ENCODE data around the gene FRMD8. TPM values are rescaled to one million over a fixed set of nuclear protein-coding genes. Genes with fewer than 3 reads are reported as not detected.

Gene FRMD8
- total and polyA plus RNA-seq, 9 of the 15 experiments (the other 6 are each of a cell fraction or from before 2014, with no cell fraction given) = 4.5 to 54.5 (median 15.8) TPM

DNA sequence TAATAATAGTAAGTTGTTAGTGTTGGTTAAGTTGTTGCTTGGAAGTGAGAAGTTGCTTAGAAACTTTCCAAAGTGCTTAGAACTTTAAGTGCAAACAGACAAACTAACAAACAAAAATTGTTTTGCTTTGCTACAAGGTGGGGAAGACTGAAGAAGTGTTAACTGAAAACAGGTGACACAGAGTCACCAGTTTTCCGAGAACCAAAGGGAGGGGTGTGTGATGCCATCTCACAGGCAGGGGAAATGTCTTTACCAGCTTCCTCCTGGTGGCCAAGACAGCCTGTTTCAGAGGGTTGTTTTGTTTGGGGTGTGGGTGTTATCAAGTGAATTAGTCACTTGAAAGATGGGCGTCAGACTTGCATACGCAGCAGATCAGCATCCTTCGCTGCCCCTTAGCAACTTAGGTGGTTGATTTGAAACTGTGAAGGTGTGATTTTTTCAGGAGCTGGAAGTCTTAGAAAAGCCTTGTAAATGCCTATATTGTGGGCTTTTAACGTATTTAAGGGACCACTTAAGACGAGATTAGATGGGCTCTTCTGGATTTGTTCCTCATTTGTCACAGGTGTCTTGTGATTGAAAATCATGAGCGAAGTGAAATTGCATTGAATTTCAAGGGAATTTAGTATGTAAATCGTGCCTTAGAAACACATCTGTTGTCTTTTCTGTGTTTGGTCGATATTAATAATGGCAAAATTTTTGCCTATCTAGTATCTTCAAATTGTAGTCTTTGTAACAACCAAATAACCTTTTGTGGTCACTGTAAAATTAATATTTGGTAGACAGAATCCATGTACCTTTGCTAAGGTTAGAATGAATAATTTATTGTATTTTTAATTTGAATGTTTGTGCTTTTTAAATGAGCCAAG, 38.9 kb downstream of the FRMD8 start (continued):
- TF ChIP-seq BCLAF1 (IDR thresholded peaks at IDR 0.05; ENCODE audit: borderline replicate concordance in 1 of 2, control insufficient read depth in 1 of 2, low read depth in 2 of 2, low read length in 1 of 2) = peak in 1 of 2 experiments; percentile 95; a peak in 2 of 4 replicates
- TF ChIP-seq, protein P1, sequence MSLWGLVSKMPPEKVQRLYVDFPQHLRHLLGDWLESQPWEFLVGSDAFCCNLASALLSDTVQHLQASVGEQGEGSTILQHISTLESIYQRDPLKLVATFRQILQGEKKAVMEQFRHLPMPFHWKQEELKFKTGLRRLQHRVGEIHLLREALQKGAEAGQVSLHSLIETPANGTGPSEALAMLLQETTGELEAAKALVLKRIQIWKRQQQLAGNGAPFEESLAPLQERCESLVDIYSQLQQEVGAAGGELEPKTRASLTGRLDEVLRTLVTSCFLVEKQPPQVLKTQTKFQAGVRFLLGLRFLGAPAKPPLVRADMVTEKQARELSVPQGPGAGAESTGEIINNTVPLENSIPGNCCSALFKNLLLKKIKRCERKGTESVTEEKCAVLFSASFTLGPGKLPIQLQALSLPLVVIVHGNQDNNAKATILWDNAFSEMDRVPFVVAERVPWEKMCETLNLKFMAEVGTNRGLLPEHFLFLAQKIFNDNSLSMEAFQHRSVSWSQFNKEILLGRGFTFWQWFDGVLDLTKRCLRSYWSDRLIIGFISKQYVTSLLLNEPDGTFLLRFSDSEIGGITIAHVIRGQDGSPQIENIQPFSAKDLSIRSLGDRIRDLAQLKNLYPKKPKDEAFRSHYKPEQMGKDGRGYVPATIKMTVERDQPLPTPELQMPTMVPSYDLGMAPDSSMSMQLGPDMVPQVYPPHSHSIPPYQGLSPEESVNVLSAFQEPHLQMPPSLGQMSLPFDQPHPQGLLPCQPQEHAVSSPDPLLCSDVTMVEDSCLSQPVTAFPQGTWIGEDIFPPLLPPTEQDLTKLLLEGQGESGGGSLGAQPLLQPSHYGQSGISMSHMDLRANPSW (CRISPR knock-in tag; IDR thresholded peaks at IDR 0.05) = no peak
- no peak for TF ChIP-seq RBFOX2 (IDR thresholded peaks at IDR 0.05; ENCODE audit: low read depth, low read length)
- TF ChIP-seq RFX5 (IDR thresholded peaks at IDR 0.05; ENCODE audit: low read depth, low read length) = no peak
- TF ChIP-seq POLR2AphosphoS5 (IDR thresholded peaks at IDR 0.05; ENCODE audit: control insufficient read depth, insufficient read depth, low read depth, low read length) = peak; percentile 96
- TF ChIP-seq ZBED1 (IDR thresholded peaks at IDR 0.05) = peak; percentile 85; the same call in 1 of the 2 replicates
- no peak for TF ChIP-seq TAL1 (IDR thresholded peaks at IDR 0.05)
- peak; percentile 42 for TF ChIP-seq ELF4 (CRISPR knock-in tag; IDR thresholded peaks at IDR 0.05)
- no peak for TF ChIP-seq CREB3 (tag; conservative IDR thresholded peaks at IDR 0.05; ENCODE audit: low read depth)
- no peak; the same call in 1 of the 2 replicates for TF ChIP-seq ZNF551 (CRISPR knock-in tag; IDR thresholded peaks at IDR 0.05)
- TF ChIP-seq, protein P2, sequence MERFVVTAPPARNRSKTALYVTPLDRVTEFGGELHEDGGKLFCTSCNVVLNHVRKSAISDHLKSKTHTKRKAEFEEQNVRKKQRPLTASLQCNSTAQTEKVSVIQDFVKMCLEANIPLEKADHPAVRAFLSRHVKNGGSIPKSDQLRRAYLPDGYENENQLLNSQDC (CRISPR knock-in tag; IDR thresholded peaks at IDR 0.05) = 0 out of 2 replicates have a peak, but pooled peaks have one; percentile 72

Measured in K562 (cell line).